BE2C (cell line): ENCODE measurements around the gene MPG.

Experiments
- DNase-seq: peaks from one replicate; pipeline ENCODE4 v3.0.0-alpha.2; 2020
- H3K27me3 ChIP-seq: fragments of 250-450 bp; sonication (Bioruptor Pico); 2 replicates; pipeline ENCODE4 v1.5.1; 2020; ENCODE audit warnings: mild to moderate bottlenecking
- H3K36me3 ChIP-seq: fragments of 250-450 bp; sonication (Bioruptor Pico); 2 replicates; pipeline ENCODE4 v1.5.1; 2020; ENCODE audit warnings: mild to moderate bottlenecking
- H3K4me1 ChIP-seq: fragments of 250-450 bp; sonication (Bioruptor Pico); 2 replicates; pipeline ENCODE4 v1.5.1; 2020
- H3K4me3 ChIP-seq: 2 replicates; pipeline ENCODE4 v1.5.1; 2011; ENCODE audit warnings: low read depth, low read length
- H3K9me3 ChIP-seq: fragments of 250-450 bp; sonication (Bioruptor Pico); 2 replicates; pipeline ENCODE4 v1.5.1; 2020
- CTCF ChIP-seq: IDR thresholded peaks from 2 replicates; pipeline ENCODE4 v1.5.1; 2012; ENCODE audit warnings: mild to moderate bottlenecking, low read depth, low read length

Gene MPG

GRCh38 chr16:86483-86952 lies 8.5 kb downstream of the MPG start:
- DNase-seq: peak; percentile 23

DNA sequence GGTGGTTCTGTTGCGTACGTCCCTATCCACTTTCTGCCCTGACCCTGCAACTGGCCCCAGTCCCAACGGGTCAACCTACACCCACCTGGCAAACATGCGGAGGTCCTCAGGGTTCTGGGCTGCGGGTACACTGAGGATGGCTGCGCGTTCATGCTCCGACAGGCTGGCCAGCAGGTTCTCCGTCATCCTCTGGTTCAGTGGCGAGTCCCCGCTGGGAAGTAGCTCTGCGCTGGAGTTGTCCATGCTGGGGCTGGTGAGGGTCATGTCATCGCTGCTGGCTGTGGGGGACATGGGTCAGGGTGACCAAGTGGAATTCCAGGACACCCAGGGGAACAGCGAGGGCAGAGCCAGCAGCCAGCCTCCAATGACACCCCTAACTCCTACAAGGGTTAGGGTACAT lies 10.6 kb downstream of the MPG start:
- Histone ChIP-seq H3K4me1 (peaks cover 7% of the 10 kb centered on the region), H3K36me3 (peaks cover 48% of the 10 kb centered on the region)

More at GRCh38 chr16:86483-86952, 8.5 kb downstream of the MPG start:
- Histone ChIP-seq H3K27me3 (no peaks in the 10 kb centered on the region), H3K9me3 (no peaks in the 10 kb centered on the region), H3K36me3 (peaks cover 48% of the 10 kb centered on the region), H3K4me3 (no peak overlapping the region), H3K4me1 (peaks cover 7% of the 10 kb centered on the region)
- TF ChIP-seq CTCF: no peak

GRCh38 chr16:89391-90302 lies 11.6 kb downstream of the MPG start:
- TF ChIP-seq CTCF: no peak
- no peaks in the 10 kb centered on the region for H3K27me3 ChIP-seq
- DNase-seq: no peak
- no peaks in the 10 kb centered on the region; the same call in 1 of the 2 replicates for H3K4me1 ChIP-seq
- H3K4me3 ChIP-seq: no peak overlapping the region
- H3K9me3 ChIP-seq: no peaks in the 10 kb centered on the region
- H3K36me3 ChIP-seq: peaks cover 39% of the 10 kb centered on the region

More for the DNA sequence above, 10.6 kb downstream of the MPG start:
- Histone ChIP-seq H3K4me3 (no peak overlapping the region), H3K27me3 (no peaks in the 10 kb centered on the region), H3K9me3 (no peaks in the 10 kb centered on the region)
- no peak for DNase-seq
- TF ChIP-seq CTCF: no peak

DNA sequence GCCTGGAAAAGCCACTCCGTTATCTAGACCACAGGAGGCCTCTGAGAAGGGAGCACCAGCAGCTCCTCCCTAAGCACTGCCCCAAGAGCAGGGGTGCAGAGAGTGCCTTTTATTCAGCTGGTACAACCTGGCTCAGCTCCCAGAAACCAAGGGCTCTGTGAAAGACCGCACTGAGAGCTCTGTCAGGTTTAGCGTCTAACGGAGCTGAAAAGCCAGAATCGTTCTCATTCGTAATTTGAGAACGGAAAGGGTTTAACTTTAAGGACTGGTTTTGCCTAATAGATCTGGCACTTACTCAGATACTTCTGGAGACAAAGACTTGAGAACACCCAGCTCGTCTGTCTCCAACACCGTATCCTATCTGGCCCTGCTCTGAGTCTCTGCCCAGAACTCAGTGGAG lies 13.5 kb downstream of the MPG start:
- DNase-seq: no peak
- Histone ChIP-seq H3K36me3 (peaks cover 21% of the 10 kb centered on the region), H3K9me3 (no peaks in the 10 kb centered on the region), H3K4me1 (no peaks in the 10 kb centered on the region), H3K4me3 (no peak overlapping the region), H3K27me3 (no peaks in the 10 kb centered on the region)
- no peak for TF ChIP-seq CTCF

DNA sequence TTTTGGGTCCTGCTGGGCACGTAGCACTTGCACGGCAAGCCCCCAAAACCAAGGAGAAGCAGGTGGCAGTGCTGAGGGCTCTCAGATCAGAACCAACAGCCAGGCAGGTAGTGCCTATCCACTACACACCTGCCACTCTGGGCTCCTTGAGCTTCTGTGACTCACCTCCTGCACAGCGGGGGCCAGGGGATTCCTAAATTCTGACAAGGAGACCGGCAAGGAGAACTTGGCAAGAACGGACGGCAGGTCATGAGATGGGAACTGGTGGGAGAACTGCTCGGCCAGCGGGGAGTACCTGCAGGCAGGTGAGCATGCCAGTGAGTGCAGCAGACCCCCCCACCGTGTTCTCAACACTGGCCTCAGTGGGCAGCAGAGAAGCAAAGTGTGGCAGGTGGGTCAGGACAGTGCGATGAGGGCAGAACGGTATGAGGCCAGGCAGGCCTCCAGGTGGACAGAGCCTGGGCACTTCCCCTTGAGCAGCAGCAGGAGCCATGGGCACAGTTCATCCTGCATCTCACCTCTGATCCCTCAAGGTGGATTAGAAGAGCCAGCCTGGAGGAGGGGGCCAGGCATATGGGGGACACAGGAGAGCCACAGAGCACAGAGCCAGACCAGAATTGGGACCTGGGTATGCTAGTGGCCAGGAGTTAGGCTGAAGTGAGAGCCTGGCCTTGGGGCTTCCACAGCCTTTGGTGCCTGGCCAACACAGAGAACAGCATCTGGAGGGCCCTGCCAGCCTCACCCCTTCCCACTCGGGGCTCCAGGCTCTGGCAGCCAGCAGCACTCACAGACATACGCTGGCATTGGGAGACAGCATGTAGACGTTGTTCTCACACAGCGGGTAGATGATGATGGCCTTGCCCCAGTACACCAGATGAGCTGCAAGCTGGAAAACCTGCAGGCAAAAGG lies 14.7 kb downstream of the MPG start:
- DNase-seq: no peak
- H3K4me3 ChIP-seq: no peak overlapping the region
- H3K4me1 ChIP-seq: no peaks in the 10 kb centered on the region
- no peak for TF ChIP-seq CTCF
- no peaks in the 10 kb centered on the region for H3K9me3 ChIP-seq
- peaks cover 18% of the 10 kb centered on the region for H3K36me3 ChIP-seq
- no peaks in the 10 kb centered on the region for H3K27me3 ChIP-seq
